Astrocyte of the cerebellum (primary cell): ENCODE data around the gene RNF113B.

Source experiments
- DNase-seq: peaks from one replicate; pipeline ENCODE4 v3.0.0-alpha.2; 2011; ENCODE audit warnings: low read depth
- H3K4me3 ChIP-seq: 2 replicates; pipeline ENCODE4 v1.5.1; 2011; ENCODE audit warnings: mild to moderate bottlenecking, low read depth, low read length, moderate library complexity
- in situ Hi-C: cut with HindIII; loops from 2 replicates; pipeline ENCODE4 v1.10.0; 2017; ENCODE audit warnings: low sequenced_read_pairs
- TF ChIP-seq, protein P1 (sequence below): IDR thresholded peaks from 2 replicates; pipeline ENCODE4 v1.5.1; 2012; ENCODE audit warnings: low read length, low read depth, moderate library complexity, mild to moderate bottlenecking; ENCODE audit errors: missing control alignments

Gene RNF113B

DNA sequence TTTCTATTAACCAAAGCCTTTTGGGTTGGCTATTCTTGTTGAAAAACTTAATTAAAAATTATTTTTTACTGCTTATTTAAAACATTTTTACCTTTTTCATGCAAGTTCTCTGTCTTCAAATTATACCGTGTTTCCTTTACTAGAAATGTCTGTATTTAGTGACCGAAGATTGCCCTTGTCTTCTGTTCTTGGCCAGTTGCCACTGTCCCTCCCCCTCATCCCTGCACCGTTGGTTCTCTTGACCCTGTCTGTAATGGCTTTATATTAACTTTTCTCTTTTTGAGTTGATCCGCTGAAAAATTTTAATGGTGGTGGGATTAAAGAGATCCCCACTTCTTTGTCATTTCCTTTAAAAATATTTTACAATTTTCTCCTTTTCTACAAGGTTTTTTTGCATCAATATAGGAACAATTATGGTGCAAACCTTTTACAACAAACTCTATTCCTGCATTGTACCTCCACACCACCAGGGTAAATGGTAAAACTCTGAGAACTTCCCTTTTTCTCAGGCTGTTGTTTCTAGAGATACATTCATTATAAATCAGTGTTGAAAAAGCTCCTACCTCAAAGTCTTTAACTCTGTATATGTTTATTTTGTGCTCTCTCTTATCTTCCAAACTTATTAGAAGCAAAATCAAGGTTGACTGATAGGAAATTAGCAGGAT lies 12.9 kb upstream of the RNF113B start:
- TF ChIP-seq, protein P1, sequence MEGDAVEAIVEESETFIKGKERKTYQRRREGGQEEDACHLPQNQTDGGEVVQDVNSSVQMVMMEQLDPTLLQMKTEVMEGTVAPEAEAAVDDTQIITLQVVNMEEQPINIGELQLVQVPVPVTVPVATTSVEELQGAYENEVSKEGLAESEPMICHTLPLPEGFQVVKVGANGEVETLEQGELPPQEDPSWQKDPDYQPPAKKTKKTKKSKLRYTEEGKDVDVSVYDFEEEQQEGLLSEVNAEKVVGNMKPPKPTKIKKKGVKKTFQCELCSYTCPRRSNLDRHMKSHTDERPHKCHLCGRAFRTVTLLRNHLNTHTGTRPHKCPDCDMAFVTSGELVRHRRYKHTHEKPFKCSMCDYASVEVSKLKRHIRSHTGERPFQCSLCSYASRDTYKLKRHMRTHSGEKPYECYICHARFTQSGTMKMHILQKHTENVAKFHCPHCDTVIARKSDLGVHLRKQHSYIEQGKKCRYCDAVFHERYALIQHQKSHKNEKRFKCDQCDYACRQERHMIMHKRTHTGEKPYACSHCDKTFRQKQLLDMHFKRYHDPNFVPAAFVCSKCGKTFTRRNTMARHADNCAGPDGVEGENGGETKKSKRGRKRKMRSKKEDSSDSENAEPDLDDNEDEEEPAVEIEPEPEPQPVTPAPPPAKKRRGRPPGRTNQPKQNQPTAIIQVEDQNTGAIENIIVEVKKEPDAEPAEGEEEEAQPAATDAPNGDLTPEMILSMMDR = no peak
- DNase-seq = no peak
- no peak overlapping the region for H3K4me3 ChIP-seq
- in situ Hi-C loops = no loop called here

DNA sequence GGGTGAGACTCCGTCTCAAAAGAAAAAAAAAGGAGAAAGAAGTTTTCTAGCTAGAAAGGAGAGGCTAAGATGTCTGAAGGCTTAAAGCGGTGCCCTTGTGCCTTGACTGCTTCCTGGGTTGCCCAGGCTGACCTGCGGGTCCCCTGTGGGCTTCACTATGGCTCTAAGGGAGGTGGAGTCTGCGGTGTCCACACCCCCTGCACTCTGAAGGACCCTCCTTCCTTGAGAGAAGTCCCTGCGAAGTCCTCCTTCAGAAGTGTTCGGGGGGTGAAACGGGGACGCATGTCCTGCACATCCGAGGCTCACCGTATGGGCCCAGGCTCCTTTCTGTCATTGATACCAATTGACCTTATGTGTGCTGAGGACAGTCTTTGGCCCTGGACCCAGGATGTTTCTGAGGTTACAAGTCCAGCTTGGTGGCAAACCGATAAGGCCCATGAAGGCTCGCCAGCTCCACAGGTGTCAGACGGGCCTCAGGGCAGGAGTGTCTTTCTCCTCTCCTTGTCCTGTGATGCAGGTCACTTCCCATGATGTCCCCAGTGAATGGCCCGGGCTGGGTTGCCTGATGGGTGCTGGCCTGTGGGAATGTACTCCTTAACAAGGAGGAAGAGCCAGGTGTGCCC lies 11.6 kb upstream of the RNF113B start:
- TF ChIP-seq, protein P1 = no peak
- in situ Hi-C loops = no loop called here
- no peak for DNase-seq
- no peak overlapping the region for H3K4me3 ChIP-seq

DNA sequence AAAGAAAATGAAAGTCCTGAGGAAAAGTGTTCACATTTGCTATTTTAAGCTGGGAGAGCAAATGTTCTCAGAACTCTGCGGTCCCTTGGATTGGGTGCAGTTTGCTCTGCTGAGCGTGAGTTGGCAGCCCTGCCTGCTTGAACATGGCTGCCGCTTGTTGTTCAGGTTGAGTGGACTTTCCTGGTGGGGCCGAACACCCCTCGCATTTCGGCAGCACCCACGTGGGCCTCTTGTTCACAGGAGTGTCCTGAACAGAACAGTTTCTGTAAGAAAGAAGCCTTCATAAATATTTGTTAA lies 10.8 kb upstream of the RNF113B start:
- no peak for DNase-seq
- in situ Hi-C loops = no loop called here
- H3K4me3 ChIP-seq = no peak overlapping the region
- TF ChIP-seq, protein P1 = no peak

DNA sequence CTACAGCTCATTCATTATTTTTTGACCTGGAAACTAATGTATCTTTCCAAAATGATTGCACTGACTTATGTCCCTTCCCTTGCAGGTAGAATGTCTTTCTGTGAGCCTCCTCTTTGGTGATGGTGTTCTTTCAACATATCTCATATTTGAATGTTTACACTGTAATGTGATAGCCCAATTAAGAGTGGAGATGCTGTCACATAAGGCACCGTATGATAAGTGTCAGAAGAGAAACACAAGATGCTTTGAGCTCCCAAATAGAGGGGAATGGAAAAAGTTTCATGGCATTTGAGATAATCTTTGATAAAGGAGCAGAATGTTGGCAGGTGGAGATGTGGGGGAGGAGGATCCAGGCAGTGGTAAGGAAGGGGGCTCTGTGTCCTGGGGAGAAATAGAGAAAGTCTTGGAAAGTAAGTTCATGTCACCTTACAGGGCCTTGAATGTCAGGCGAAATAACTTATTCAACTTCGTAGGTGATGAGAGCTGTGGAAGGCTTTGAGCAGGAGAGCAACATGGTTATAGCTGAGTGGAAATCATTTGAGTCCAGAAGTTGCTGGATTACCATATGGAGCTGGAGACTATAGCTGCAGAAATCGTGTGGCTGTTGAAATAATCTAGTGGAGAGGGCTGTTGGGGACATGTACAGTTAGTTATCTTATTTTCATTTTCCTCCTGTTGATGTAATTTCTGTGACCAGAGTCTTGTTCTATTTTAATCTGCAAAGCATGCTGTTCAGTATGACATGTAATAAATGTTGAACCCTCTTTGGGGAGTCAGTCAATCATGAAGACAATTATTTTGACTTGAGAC lies 10.3 kb upstream of the RNF113B start:
- TF ChIP-seq, protein P1 = no peak
- no peak for DNase-seq
- H3K4me3 ChIP-seq = no peak overlapping the region
- in situ Hi-C loops = no loop called here

DNA sequence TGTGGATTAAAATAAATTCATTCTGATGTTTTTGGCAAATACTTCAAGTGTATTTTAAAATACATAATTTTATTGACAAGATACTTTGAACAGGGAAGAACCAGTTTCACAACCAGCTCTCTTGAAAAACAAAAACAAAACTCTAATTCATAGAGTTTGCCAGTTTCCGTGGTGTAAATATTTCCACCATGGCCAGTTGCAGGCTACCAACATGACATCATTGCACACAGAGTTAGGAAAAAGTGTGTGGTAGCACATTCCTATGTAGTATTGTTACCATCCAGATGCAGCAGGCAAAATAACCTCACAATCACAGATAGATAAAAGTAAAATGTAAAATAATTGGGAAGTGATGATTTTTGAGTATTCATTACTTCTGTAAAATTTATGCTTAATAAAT lies 7.7 kb upstream of the RNF113B start:
- in situ Hi-C loops = no loop called here

DNA sequence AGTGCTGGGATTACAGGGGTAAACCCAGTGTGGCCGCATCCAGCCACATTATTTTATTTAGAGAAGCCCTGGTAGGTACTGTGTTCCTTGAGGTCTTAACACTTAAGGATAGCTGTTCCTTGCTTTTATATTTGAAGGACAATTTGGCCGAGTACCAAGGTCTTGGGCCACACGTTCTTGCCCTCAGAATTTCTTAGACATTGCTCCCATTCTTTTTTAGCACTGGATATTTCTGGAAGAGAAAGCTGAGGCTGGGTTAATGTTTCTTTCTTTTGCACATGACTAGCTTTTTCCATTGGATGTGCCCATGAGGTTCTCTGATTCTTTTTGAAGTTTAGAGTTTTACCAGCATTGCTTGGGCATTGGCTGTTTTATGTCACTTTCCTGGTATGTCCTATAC lies 5.5 kb upstream of the RNF113B start:
- in situ Hi-C loops = no loop called here
- no peak for DNase-seq
- H3K4me3 ChIP-seq = no peak overlapping the region
- TF ChIP-seq, protein P1 = no peak

More for the DNA sequence above, 7.7 kb upstream of the RNF113B start:
- H3K4me3 ChIP-seq = no peak overlapping the region
- TF ChIP-seq, protein P1 = no peak
- DNase-seq = no peak
